Adipocyte (in vitro differentiated cells): ENCODE measurements around the gene SLC4A5.

Experiments used
- DNase-seq: peaks from one replicate; pipeline ENCODE4 v3.0.0-alpha.2; 2015; ENCODE audit warnings: low read depth
- H3K27me3 ChIP-seq: replicated peaks from 2 replicates; pipeline ENCODE4 v1.7.0; 2013; ENCODE audit warnings: mild to moderate bottlenecking, low read length, moderate library complexity; ENCODE audit not compliant: control insufficient read depth, insufficient read depth
- H3K36me3 ChIP-seq: 2 replicates; pipeline ENCODE4 v1.7.0; 2013; ENCODE audit warnings: low read length, mild to moderate bottlenecking, moderate library complexity; ENCODE audit not compliant: control insufficient read depth, insufficient read depth, severe bottlenecking
- H3K4me1 ChIP-seq: 2 replicates; pipeline ENCODE4 v1.7.0; 2013; ENCODE audit warnings: mild to moderate bottlenecking, low read length, moderate library complexity; ENCODE audit not compliant: control insufficient read depth, insufficient read depth
- H3K4me3 ChIP-seq: 2 replicates; pipeline ENCODE4 v1.7.0; 2013; ENCODE audit warnings: mild to moderate bottlenecking, low read length, moderate library complexity
- H3K9ac ChIP-seq: 2 replicates; pipeline ENCODE4 v1.7.0; 2013; ENCODE audit warnings: mild to moderate bottlenecking, low read length, moderate library complexity
- H3K9me3 ChIP-seq: 2 replicates; pipeline ENCODE4 v1.7.0; 2013; ENCODE audit warnings: mild to moderate bottlenecking, low read length, moderate library complexity; ENCODE audit not compliant: control insufficient read depth

Gene SLC4A5

DNA sequence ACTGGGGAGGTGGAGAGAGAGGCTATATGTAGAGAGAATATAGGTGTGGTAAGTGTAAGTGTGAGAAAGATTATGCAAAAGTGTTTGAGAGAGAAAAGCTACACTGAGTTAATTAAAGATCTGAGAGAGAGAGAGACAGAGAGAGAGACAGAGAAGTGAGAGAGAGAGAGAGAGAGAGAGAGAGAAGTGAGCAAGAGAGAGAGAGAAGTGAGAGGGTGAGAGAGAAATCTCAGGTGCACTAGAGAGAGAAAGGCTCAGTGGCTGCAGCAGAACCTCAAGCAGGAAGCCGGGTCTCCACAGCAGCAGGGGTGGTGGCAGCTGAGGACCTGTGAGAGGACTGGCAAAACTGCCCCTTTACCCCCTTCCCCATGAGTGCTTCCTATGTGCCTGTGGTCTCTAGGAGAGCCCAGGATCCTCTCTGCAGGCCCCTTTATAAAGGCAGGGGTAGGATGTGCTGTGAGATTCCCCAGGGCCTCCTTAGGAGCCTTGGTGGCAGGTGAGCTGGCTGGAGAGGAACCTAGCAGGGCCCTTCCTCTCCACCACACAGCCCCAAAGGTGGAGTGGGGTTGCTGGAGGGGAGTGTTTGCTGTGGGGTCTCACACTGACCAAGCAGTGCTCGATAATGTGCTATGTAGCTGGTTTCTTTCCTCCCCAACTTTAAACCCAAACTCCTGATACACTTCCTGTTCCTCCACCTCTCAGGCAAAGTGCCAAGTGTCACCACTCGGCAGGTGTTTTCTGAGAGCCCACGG, 52.6 kb downstream of the SLC4A5 start:
- H3K4me3 ChIP-seq: no peak overlapping the region
- no peaks in the 10 kb centered on the region for H3K36me3 ChIP-seq
- H3K9ac ChIP-seq: no peak overlapping the region
- H3K4me1 ChIP-seq: no peaks in the 10 kb centered on the region
- no peaks in the 10 kb centered on the region for H3K9me3 ChIP-seq
- no peaks in the 10 kb centered on the region for H3K27me3 ChIP-seq
- no peak for DNase-seq

DNA sequence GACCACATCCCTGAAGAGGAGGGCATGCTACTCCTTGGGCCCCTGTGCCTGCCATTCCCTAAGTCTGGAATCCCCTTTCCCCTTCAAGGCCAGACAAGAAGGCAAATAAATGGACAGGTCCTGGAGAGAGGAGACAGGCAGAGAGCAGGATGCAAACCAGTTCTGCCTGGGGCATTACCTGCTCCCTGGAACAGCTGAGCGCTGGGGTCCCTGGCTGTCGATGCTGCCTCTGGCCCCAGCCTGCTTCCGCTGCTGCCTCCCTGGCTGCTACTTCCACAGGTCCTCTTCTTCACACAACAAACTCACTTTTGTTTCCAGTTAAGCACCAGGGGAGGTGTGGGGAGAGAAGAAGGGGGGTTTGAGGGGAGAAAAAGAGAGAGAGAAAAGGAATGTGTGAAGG, 53.1 kb downstream of the SLC4A5 start:
- no peaks in the 10 kb centered on the region for H3K27me3 ChIP-seq
- H3K4me1 ChIP-seq: no peaks in the 10 kb centered on the region
- H3K4me3 ChIP-seq: no peak overlapping the region
- no peak for DNase-seq
- H3K36me3 ChIP-seq: no peaks in the 10 kb centered on the region
- no peak overlapping the region for H3K9ac ChIP-seq
- no peaks in the 10 kb centered on the region for H3K9me3 ChIP-seq

DNA sequence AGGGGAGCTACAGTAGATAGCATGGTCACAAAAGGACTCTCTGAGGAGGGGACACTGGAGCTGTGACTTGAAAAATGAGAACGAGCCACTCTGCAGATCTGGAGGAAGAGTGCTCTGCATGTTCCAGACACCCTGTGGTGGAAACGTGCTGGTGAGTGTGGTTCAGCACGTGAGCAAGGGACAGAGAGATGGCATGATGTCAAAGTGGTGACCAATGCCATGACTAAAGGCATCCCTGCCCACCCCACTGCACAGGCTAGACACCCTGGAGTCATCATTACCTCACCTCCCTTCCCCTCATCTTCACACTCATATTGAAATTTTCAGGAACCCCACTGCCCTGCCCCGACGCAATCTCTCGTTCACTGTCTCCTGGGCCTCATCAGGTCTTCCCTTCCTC, 56.5 kb downstream of the SLC4A5 start:
- H3K4me1 ChIP-seq: no peaks in the 10 kb centered on the region
- H3K4me3 ChIP-seq: no peak overlapping the region
- H3K9ac ChIP-seq: no peak overlapping the region
- DNase-seq: no peak
- H3K27me3 ChIP-seq: no peaks in the 10 kb centered on the region
- no peaks in the 10 kb centered on the region for H3K9me3 ChIP-seq
- no peaks in the 10 kb centered on the region for H3K36me3 ChIP-seq

DNA sequence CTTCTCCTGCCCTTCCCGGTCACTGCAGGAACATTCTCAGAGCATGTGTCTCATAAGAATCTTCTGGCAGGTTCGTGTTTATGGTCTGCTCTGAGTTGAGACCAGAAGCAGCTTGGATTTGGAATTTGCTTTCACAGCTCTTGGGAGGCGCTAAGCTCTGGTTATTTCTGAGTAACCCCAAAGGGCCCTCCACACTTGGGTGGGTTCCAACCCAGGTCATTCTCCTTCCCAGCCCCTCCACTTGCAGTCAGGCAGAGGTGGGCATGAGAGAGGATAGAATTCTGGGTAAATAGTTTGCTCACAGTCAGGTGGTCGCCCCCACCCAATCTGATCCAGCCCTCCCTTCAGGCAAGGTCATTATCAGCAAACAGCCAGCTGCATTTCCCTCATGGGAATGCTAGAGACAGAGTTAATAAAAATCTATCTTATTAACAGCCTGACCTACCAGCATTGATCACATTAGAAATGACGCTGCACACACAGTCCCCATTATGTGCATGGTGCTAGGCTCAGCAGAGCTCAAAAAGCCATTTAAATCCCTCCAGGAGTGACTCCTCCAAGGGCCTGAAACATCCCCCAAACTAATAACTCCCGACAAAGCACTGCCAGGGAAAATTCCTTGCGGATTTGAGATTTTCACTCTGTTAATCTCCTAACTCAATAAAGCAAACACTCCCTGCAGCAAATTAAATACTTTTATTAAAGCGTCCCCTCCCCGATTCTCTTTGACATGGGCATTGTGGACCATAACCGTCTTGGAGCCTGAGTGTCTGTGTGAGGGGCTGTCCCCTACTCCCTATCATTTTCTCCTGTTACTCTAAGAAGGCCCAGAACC, 61.9 kb downstream of the SLC4A5 start:
- peaks cover 7% of the 10 kb centered on the region for H3K27me3 ChIP-seq
- H3K4me3 ChIP-seq: no peak overlapping the region
- no peak overlapping the region for H3K9ac ChIP-seq
- H3K4me1 ChIP-seq: no peaks in the 10 kb centered on the region
- H3K9me3 ChIP-seq: no peaks in the 10 kb centered on the region
- no peaks in the 10 kb centered on the region for H3K36me3 ChIP-seq
- DNase-seq: no peak

DNA sequence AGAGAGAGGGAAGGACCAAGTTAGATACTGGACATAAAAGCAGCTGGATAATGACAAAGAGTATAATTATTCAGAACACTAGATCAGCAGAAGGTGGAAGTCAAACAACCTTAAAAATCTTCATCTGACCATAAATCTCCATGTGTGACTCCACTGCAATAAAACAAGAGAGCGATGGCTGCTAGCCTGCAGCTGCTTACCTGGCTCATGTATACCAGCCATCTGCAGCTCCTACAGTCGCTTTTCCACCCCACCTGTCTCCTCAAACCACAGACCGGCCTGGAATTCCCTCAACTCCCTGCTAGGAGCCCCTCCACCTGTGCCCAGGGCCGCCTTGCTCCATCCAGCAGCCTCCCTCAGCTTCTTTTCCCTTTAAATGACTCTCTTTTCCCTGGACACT, 64.5 kb downstream of the SLC4A5 start:
- DNase-seq: no peak
- Histone ChIP-seq H3K4me3 (no peak overlapping the region), H3K27me3 (peaks cover 7% of the 10 kb centered on the region), H3K9me3 (no peaks in the 10 kb centered on the region), H3K36me3 (no peaks in the 10 kb centered on the region), H3K9ac (no peak overlapping the region), H3K4me1 (no peaks in the 10 kb centered on the region)

DNA sequence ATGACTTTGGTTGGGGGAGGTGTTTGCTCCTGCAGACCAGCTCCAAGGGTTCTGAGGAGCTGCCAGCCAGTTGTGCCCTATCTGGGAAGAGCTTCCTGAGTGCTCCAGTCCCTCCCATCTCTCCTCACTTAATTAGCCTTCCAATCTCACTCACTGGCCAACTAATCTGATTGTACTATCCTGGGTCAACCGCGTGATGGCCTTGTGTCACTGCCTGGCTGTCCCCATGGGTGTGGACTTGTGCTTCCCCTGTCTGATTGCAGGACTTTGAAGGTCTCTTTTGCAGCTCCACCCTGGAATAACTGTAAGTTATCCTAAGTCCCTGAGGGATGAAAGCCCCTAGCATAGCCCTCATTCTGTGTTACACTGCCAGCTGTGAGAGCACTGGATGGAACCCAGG, 65.0 kb downstream of the SLC4A5 start:
- Histone ChIP-seq H3K4me3 (no peak overlapping the region), H3K9me3 (no peaks in the 10 kb centered on the region), H3K9ac (no peak overlapping the region), H3K36me3 (no peaks in the 10 kb centered on the region), H3K4me1 (no peaks in the 10 kb centered on the region), H3K27me3 (peaks cover 7% of the 10 kb centered on the region)
- DNase-seq: no peak

DNA sequence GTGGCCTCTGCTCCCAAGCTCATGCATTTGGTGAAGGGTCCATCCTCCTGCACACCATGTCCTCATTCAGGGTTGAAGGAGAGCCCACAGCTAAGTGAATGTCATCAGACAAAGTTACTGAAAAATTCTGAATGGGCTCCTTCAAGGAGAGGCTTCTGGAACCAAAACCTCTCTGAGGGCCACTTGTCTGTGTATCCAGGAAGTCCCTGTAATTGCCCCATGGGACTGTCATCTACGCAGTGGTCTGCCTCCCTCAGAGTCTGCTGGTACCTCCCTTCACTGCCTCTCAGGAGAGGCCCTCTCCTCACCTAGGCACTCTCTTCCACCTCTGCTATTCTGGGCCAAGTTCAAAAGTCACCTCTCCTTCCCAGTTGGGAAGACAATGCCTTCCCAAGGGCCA, 68.0 kb downstream of the SLC4A5 start:
- Histone ChIP-seq H3K4me3 (no peak overlapping the region), H3K9ac (no peak overlapping the region), H3K27me3 (peaks cover 7% of the 10 kb centered on the region), H3K36me3 (no peaks in the 10 kb centered on the region), H3K9me3 (no peaks in the 10 kb centered on the region), H3K4me1 (no peaks in the 10 kb centered on the region)
- DNase-seq: no peak

DNA sequence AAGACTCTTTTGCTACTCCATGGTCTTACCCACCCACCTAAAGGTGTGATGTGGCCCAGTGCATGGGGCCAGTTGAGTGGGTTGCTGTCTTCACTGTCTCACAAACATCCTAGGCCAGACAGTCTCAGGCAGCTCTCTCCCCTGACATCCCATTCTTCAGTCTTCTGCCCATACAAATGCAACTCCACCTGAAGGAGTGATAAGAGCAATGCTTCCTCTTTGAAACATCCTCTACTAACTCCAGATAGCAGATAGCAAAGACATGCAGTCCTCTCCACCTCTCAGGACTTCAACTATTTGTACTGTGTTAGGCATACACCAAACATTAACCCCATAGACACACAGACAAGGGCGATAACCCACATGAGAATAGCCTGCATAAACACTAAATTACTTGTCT, 73.5 kb downstream of the SLC4A5 start:
- Histone ChIP-seq H3K27me3 (no peaks in the 10 kb centered on the region), H3K9ac (no peak overlapping the region), H3K4me1 (no peaks in the 10 kb centered on the region), H3K9me3 (no peaks in the 10 kb centered on the region), H3K36me3 (no peaks in the 10 kb centered on the region), H3K4me3 (no peak overlapping the region)
- DNase-seq: no peak

DNA sequence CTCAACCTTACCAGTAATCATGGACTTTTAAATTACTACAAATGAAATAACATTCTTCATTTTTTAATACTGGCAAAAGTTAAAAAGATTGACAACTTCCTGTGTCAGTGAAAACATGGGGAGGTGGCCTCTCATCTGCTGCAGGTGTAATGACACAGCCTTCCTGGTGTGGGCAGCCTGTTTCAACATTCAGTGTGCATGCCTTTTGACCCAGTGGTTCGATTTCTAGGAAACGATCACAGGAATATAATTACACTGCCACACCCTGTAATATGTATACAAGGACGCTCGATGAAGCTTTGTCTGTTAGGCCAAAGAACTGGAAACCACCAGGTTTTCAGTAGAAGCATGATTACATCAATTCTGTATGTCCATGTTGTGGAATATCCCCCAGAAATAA, 76.1 kb downstream of the SLC4A5 start:
- Histone ChIP-seq H3K36me3 (no peaks in the 10 kb centered on the region), H3K4me1 (no peaks in the 10 kb centered on the region), H3K9ac (no peak overlapping the region), H3K4me3 (no peak overlapping the region), H3K27me3 (no peaks in the 10 kb centered on the region), H3K9me3 (no peaks in the 10 kb centered on the region)
- no peak for DNase-seq

DNA sequence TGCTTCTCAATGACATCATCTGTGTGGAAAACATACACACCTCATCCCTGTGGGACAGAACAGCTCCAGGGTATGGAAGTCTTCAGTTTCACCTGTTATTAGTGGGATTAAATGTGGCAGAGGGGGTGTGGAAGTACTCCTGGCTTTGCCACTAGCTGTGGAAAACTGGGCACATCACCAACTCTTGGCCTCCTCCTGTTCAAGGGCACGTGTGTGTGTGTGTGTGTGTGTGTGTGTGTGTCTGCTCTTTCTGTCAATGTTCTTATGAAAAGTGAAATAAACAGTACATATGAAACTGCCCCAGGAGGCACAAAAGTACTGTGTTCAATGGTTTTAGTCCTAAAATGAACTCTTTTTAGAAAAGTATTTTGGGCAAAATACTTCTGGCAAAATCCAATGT, 78.9 kb downstream of the SLC4A5 start:
- Histone ChIP-seq H3K9ac (no peak overlapping the region), H3K4me1 (no peaks in the 10 kb centered on the region), H3K36me3 (no peaks in the 10 kb centered on the region), H3K9me3 (no peaks in the 10 kb centered on the region), H3K27me3 (no peaks in the 10 kb centered on the region), H3K4me3 (no peak overlapping the region)
- no peak for DNase-seq

DNA sequence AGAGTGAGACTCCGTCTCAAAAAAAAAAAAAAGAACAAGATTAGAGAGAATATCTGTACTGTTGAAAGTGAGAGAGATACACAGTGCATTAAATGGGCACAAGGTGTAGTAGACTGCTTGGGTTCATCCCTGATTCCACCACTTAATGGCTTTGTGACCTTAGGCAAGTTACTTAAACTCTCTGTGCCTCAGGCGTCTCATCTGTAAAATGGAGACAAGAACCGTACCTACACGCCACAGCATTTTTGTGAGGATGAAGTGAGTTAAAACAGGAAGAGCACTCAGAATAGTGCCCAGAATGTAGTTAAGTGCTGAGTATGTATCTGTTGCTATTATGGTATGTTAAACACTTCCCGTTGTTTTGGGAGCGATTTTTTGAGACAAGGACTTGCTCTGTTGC, 80.5 kb downstream of the SLC4A5 start:
- no peaks in the 10 kb centered on the region for H3K9me3 ChIP-seq
- H3K36me3 ChIP-seq: no peaks in the 10 kb centered on the region
- H3K4me3 ChIP-seq: no peak overlapping the region
- no peak for DNase-seq
- H3K4me1 ChIP-seq: no peaks in the 10 kb centered on the region
- no peaks in the 10 kb centered on the region for H3K27me3 ChIP-seq
- H3K9ac ChIP-seq: no peak overlapping the region
